Measurements from ENCODE around the gene HNRNPU. TPM values are rescaled to one million over a fixed set of nuclear protein-coding genes. Genes with fewer than 3 reads are reported as not detected.

The HNRNPU gene
- total and polyA plus RNA-seq, 2 of the 13 experiments (the other 11 are each of a cell fraction or from before 2014, with no cell fraction given): 101 to 508 TPM

DNA sequence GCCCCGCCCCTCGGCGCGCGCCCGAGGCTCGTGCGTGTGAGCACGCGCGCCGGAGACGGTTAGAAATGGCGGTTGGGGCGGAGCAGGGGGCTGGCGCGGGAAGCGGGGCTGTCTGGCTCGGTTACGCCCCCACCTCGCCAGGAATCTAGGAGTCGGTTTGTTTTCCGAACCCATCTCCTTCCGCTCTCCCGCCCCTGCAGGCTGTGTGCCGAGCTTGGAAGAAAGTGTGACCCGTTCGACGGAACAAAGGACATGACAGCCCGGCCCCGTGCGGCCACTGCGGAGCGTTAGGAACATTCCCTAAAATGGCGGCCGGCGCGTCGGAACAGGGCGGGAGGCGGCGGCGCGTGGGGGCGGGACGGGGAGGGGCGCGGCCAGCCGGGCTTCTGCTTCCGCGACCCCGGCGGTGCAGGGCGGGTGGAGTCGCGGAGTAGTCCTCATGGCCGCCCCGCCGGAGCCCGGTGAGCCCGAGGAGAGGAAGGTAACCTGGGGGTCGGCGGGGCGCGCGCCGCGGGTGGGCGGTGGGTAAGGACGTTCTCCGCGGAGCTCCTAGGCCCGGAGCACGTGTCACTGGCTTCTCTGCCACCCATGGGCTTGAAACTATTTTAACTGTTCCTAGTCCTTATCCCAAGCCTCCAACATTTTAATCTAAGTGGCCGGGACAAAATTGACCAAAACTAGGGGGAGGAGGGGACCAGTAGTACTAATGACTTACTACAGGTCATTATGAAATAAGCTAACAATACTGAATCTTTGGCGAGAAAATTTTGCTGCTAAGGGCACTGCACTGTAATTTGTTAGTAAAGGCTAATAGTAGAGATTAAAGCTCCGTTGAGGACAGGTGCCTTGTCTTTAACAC, 28.8 kb downstream of the HNRNPU start, which contains the start of gene COX20 (continued):
- TF ChIP-seq HES4 (CRISPR knock-in tag; IDR thresholded peaks at IDR 0.05; ENCODE audit: borderline replicate concordance) (peak; percentile 32; the same call in 1 of the 2 replicates), CC2D1A (CRISPR knock-in tag; IDR thresholded peaks at IDR 0.05) (0 out of 2 replicates have a peak, but pooled peaks have one; percentile 60), ZNF432 (CRISPR knock-in tag; IDR thresholded peaks at IDR 0.05; ENCODE audit: borderline replicate concordance) (no peak), YEATS2 (CRISPR knock-in tag; IDR thresholded peaks at IDR 0.05; ENCODE audit: borderline replicate concordance) (0 out of 2 replicates have a peak, but pooled peaks have one; percentile 44), CAMTA2 (CRISPR knock-in tag; IDR thresholded peaks at IDR 0.05; ENCODE audit: borderline replicate concordance) (peak; percentile 77; the same call in 1 of the 2 replicates), MED8 (CRISPR knock-in tag; IDR thresholded peaks at IDR 0.05; ENCODE audit: insufficient replicate concordance) (peak; percentile 55), ZNF749 (CRISPR knock-in tag; IDR thresholded peaks at IDR 0.05; ENCODE audit: borderline replicate concordance) (no peak), FOXO1 (CRISPR knock-in tag; IDR thresholded peaks at IDR 0.05) (peak; percentile 48; the same call in 1 of the 2 replicates)
- TF ChIP-seq, protein P1, sequence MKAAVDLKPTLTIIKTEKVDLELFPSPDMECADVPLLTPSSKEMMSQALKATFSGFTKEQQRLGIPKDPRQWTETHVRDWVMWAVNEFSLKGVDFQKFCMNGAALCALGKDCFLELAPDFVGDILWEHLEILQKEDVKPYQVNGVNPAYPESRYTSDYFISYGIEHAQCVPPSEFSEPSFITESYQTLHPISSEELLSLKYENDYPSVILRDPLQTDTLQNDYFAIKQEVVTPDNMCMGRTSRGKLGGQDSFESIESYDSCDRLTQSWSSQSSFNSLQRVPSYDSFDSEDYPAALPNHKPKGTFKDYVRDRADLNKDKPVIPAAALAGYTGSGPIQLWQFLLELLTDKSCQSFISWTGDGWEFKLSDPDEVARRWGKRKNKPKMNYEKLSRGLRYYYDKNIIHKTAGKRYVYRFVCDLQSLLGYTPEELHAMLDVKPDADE (CRISPR knock-in tag; IDR thresholded peaks at IDR 0.05): no peak
- TF ChIP-seq, protein P2, sequence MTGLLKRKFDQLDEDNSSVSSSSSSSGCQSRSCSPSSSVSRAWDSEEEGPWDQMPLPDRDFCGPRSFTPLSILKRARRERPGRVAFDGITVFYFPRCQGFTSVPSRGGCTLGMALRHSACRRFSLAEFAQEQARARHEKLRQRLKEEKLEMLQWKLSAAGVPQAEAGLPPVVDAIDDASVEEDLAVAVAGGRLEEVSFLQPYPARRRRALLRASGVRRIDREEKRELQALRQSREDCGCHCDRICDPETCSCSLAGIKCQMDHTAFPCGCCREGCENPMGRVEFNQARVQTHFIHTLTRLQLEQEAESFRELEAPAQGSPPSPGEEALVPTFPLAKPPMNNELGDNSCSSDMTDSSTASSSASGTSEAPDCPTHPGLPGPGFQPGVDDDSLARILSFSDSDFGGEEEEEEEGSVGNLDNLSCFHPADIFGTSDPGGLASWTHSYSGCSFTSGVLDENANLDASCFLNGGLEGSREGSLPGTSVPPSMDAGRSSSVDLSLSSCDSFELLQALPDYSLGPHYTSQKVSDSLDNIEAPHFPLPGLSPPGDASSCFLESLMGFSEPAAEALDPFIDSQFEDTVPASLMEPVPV (CRISPR knock-in tag; IDR thresholded peaks at IDR 0.05): no peak; the same call in 1 of the 2 replicates
- TF ChIP-seq, protein P3, sequence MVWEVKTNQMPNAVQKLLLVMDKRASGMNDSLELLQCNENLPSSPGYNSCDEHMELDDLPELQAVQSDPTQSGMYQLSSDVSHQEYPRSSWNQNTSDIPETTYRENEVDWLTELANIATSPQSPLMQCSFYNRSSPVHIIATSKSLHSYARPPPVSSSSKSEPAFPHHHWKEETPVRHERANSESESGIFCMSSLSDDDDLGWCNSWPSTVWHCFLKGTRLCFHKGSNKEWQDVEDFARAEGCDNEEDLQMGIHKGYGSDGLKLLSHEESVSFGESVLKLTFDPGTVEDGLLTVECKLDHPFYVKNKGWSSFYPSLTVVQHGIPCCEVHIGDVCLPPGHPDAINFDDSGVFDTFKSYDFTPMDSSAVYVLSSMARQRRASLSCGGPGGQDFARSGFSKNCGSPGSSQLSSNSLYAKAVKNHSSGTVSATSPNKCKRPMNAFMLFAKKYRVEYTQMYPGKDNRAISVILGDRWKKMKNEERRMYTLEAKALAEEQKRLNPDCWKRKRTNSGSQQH (CRISPR knock-in tag; IDR thresholded peaks at IDR 0.05; ENCODE audit: low read depth): no peak
- TF ChIP-seq, protein P4, sequence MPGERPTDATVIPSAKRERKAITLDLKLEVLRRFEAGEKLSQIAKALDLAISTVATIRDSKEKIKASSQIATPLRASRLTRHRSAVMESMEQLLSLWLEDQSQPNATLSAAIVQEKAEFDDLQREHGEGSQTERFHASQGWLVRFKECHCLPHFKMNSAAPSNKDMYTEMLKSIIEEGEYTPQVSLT (CRISPR knock-in tag; IDR thresholded peaks at IDR 0.05; ENCODE audit: borderline replicate concordance, low read depth): no peak; the same call in 1 of the 2 replicates
- TF ChIP-seq, protein P5, sequence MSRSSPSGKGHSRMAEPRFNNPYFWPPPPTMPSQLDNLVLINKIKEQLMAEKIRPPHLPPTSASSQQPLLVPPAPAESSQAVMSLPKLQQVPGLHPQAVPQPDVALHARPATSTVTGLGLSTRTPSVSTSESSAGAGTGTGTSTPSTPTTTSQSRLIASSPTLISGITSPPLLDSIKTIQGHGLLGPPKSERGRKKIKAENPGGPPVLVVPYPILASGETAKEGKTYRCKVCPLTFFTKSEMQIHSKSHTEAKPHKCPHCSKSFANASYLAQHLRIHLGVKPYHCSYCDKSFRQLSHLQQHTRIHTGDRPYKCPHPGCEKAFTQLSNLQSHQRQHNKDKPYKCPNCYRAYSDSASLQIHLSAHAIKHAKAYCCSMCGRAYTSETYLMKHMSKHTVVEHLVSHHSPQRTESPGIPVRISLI (CRISPR knock-in tag; IDR thresholded peaks at IDR 0.05; ENCODE audit: borderline replicate concordance): no peak
- TF ChIP-seq, protein P6, sequence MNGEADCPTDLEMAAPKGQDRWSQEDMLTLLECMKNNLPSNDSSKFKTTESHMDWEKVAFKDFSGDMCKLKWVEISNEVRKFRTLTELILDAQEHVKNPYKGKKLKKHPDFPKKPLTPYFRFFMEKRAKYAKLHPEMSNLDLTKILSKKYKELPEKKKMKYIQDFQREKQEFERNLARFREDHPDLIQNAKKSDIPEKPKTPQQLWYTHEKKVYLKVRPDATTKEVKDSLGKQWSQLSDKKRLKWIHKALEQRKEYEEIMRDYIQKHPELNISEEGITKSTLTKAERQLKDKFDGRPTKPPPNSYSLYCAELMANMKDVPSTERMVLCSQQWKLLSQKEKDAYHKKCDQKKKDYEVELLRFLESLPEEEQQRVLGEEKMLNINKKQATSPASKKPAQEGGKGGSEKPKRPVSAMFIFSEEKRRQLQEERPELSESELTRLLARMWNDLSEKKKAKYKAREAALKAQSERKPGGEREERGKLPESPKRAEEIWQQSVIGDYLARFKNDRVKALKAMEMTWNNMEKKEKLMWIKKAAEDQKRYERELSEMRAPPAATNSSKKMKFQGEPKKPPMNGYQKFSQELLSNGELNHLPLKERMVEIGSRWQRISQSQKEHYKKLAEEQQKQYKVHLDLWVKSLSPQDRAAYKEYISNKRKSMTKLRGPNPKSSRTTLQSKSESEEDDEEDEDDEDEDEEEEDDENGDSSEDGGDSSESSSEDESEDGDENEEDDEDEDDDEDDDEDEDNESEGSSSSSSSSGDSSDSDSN (CRISPR knock-in tag; IDR thresholded peaks at IDR 0.05): peak; percentile 78
- TF ChIP-seq, protein P7, sequence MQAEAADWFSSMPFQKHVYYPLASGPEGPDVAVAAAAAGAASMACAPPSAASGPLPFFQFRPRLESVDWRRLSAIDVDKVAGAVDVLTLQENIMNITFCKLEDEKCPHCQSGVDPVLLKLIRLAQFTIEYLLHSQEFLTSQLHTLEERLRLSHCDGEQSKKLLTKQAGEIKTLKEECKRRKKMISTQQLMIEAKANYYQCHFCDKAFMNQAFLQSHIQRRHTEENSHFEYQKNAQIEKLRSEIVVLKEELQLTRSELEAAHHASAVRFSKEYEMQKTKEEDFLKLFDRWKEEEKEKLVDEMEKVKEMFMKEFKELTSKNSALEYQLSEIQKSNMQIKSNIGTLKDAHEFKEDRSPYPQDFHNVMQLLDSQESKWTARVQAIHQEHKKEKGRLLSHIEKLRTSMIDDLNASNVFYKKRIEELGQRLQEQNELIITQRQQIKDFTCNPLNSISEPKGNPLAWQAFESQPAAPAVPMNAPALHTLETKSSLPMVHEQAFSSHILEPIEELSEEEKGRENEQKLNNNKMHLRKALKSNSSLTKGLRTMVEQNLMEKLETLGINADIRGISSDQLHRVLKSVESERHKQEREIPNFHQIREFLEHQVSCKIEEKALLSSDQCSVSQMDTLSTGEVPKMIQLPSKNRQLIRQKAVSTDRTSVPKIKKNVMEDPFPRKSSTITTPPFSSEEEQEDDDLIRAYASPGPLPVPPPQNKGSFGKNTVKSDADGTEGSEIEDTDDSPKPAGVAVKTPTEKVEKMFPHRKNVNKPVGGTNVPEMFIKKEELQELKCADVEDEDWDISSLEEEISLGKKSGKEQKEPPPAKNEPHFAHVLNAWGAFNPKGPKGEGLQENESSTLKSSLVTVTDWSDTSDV (CRISPR knock-in tag; IDR thresholded peaks at IDR 0.05): peak; percentile 60; the same call in 1 of the 2 replicates

Measured in HepG2 (cell line).